PFSK-1 (cell line): ENCODE data around the gene GSK3B.

Experiments
- FOXP2 ChIP-seq: optimal IDR thresholded peaks from 2 replicates; pipeline ENCODE3; 2011; ENCODE audit warnings: borderline replicate concordance, control low read depth, inconsistent platforms; ENCODE audit not compliant: insufficient read depth; ENCODE audit errors: extremely low read length, extremely low read depth
- POLR2AphosphoS5 ChIP-seq: IDR thresholded peaks from 2 replicates; pipeline ENCODE4 v1.6.1; 2012; ENCODE audit warnings: low read depth, mild to moderate bottlenecking, control low read depth, low read length, moderate library complexity
- REST ChIP-seq, 2 experiments: IDR thresholded peaks; 2 replicates each; pipeline versions ENCODE4 v1.6.1 to v1.8.0; 2011 to 2012; ENCODE audit warnings: low read depth in 2 of 2, low read length in 2 of 2, control low read depth in 1 of 2, inconsistent platforms in 1 of 2, mild to moderate bottlenecking in 1 of 2, moderate library complexity in 1 of 2; ENCODE audit not compliant: insufficient read depth in 1 of 2
- SIN3A ChIP-seq: IDR thresholded peaks from 2 replicates; pipeline ENCODE4 v1.6.1; 2012; ENCODE audit warnings: mild to moderate bottlenecking, low read length, moderate library complexity, borderline replicate concordance; ENCODE audit not compliant: insufficient read depth
- TAF1 ChIP-seq: IDR thresholded peaks from 2 replicates; pipeline ENCODE4 v1.6.1; 2012; ENCODE audit warnings: low read length, control low read depth, borderline replicate concordance; ENCODE audit not compliant: insufficient read depth

GSK3B gene

GRCh38 chr3:119818937-119819336, 275.3 kb downstream of the GSK3B start:
- TF ChIP-seq POLR2AphosphoS5: no peak
- TF ChIP-seq TAF1: no peak
- no peak for TF ChIP-seq FOXP2
- no peak for TF ChIP-seq REST (IDR thresholded peaks at IDR 0.05; ENCODE audit: insufficient read depth in 1 of 2, low read depth in 2 of 2, low read length in 2 of 2)
- no peak for TF ChIP-seq SIN3A

- TF ChIP-seq SIN3A (no peak), POLR2AphosphoS5 (no peak), REST (IDR thresholded peaks at IDR 0.05; ENCODE audit: insufficient read depth in 1 of 2, low read depth in 2 of 2, low read length in 2 of 2) (no peak), TAF1 (no peak), FOXP2 (no peak)
These were observed 276.5 kb downstream of the GSK3B start for GRCh38 chr3:119817583-119818363.

- TF ChIP-seq REST (IDR thresholded peaks at IDR 0.05; ENCODE audit: insufficient read depth in 1 of 2, low read depth in 2 of 2, low read length in 2 of 2) (no peak), SIN3A (no peak), POLR2AphosphoS5 (no peak), FOXP2 (no peak), TAF1 (no peak)
These were observed 277.2 kb downstream of the GSK3B start for GRCh38 chr3:119817071-119817470.

GRCh38 chr3:119815716-119816115, 278.5 kb downstream of the GSK3B start:
- TF ChIP-seq FOXP2 (no peak), SIN3A (no peak), REST (IDR thresholded peaks at IDR 0.05; ENCODE audit: insufficient read depth in 1 of 2, low read depth in 2 of 2, low read length in 2 of 2) (no peak), POLR2AphosphoS5 (no peak), TAF1 (no peak)
